ENCODE results near the gene C2orf49.
A peak's percentile ranks its signal among the peaks of the same experiment; 100 is the strongest.

The C2orf49 gene

DNA sequence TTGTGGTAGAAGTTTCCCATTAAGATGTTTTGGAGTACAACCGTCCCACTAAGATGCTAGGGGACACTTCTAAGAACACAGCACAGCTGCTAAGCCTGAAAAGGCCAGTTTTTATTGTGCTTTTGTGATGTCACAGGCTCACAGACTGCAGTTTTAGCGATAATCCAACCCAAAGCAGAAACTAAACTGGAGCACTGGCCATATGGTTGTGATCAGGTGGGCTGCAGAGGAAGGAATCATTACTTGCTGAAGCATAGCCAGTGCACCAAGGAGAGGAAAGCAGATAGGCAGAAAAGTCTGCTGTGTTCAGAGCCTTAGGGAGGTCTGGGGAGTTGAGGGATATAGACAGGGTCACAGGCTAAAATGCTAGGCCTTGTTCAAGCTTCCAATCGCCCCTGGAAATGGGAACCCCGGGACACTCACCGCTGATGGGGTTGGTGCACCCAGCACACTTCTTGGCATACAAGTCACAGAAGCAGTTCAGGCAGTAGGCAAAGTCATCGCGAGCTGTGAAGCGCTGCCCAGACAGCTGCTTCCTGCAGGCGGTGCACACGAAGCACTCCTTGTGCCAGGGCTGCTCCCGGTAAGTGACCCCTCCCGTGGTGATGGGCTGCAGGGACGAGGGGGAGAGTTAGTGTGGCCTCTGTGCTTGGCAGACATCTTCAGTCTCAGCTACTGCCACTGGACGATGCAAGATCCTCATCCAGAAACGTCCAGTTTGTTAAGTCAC, 25.7 kb downstream of the C2orf49 start:
- DNase-seq (ENCODE audit: low read depth in 2 of 2) = no peak

DNA sequence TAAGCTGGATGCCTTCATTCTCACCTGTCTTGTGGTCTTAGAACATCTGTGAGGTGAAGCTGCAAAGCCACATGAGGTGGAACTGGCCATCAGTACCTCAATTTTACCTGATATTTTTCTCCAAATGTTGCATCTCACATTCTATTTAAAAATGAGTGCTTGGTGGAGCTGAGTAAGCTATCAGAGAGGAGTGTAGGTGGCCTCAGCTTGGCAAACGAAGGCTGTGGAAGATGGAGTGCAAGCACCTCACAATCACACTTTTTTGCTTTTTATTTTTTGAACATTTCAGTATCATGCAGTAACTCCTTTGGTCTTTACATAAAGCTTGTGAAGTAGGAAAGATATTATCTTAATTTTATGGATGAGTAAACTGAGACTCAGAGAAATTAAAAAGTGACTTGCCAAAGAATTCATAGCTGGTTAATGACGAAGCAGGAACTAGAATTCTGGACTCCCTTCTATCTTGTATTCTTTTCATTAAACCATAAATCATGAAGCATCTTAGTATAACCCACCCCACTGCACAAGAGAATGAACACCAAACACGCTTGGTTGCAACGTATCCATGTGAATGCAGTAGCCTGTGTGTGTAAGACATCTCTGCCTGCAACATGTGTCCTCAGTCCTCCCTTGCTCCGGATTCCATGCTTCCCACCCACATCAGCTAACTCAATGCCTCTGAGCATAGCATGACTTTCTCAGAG, 27.2 kb downstream of the C2orf49 start:
- DNase-seq (ENCODE audit: low read depth in 2 of 2) = no peak

DNA sequence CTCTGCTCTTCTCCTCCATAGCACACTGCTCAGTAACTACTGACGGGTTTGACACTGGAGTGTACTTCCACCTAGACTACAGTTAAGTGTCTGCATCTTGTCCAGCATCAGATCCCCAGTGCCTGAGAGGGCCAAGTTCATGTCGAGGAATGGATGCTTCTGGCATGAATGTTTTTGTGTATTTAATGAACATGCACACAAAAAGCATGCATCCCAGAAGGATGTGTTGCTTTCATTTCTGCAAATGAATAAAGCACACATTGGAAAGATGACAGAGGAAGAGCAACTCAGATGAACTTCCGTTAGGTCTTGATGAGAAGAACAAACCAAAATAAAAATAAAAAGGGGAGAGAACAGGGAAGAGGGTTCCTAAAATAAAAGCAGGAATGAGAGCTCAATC, 27.9 kb downstream of the C2orf49 start:
- no peak for DNase-seq (ENCODE audit: low read depth in 2 of 2)

DNA sequence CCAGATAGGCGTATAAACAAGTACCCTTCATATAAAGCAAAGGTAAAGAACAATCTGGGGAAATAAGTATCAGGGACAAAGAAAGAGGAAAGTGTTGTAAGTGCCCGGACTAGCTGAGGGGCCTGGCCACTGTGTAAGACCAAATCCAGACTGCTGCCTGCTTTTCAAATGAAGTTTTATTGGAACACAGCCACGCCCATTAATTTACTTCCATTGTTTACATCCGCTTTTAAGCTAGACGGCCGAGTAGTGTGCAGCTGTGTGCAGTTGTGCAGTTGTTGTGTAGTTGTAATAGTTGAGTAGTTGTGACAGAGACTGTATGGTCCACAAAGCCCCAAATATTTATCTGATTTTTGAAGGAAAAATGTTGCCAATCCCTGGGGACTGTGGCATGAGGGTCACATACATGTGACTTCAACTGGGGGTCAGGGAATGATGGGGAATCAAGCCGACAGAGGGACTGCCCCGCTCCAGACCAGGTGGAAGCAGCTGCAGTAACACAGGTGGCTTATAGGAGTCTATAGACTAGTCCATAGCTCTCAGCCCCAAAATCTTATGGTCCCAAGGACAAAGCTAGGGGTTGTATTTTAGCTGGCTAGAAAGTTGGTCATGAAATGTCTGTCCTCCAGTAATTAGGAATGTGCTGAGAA, 31.5 kb downstream of the C2orf49 start:
- no peak for DNase-seq (ENCODE audit: low read depth in 2 of 2)

DNA sequence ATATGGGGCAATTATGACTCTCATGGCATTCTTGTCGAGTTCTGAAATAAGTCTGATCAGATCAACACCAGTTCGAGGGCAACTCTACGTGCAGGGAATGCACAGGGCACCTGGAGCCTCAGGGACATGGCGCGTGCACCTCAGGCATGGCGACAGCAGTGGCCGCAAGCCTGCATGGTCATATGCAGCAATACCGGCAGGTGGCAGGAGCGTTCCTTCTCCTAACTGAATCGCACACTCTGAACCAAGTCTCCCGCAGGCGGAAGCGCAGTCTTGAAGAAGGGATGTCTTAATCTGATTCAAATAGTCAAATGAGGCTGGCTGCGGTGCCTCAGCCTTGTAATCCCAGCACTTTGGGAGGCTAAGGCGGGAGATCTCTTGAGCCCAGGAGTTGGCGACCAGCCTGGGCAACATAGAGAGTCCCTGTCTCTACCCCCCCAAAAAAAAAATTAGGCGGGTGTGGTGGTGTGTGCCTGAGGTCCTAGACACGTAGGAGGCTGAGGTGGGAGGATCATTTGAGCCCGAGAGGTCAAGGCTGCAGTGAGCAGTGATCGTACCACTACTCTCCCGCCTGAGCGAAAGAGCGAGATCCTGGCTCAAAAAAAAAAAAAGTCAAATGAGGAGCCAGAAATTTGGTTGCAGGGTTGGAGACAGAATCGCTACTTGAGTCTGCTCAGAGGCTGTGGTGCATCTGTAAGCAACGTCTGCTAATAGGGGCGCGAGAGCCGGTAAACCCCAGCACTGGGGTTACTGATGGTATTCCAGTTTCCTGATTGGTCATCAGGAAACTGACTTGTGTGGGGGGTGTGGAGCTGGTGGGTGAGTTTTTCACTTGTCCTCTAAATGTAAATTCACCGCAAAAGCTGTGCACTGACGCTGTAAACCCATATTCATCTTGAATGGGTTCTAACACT, 32.7 kb downstream of the C2orf49 start:
- peak; percentile 82 to 86 for DNase-seq (ENCODE audit: low read depth in 2 of 2)

DNA sequence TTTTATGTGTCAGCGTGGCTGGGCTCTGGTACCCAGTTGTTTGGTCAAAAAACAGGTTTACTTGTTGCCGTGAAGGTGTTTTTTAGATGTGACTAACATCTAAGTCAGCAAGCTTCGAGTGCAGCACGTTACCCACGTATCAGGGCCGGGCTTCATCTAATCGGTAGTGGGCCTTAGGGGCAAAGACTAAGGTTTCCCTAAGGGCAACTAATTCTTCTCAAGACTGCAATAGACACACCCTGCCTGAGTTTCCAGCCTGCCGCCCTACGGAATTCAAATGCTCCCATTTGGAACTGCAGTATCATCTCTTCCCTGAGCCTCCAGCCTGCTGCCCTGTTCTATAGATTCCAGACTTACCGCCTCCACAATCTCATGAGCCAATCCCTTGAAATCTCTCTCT, 33.8 kb downstream of the C2orf49 start:
- DNase-seq (ENCODE audit: low read depth in 2 of 2) = no peak

DNA sequence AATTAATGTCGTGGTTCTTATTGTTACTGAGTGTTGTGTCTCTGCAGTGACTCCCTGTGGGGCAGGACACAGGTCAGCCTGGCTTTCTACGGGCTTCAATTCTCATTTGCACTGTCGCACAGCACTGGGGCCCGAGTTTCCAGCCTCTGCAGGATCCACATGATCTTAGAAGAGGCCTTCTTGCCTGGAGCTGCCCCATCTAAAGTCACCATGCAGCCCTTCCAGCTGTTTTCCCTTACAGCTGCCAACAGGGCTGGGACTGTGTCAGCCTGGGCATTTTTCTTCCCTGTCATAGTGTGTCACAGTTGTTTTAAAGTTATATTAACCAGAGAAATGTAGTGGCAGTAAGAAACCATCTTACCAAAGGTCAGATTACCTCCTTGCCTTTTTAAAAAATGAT, 34.5 kb downstream of the C2orf49 start:
- DNase-seq (ENCODE audit: low read depth in 2 of 2) = no peak

DNA sequence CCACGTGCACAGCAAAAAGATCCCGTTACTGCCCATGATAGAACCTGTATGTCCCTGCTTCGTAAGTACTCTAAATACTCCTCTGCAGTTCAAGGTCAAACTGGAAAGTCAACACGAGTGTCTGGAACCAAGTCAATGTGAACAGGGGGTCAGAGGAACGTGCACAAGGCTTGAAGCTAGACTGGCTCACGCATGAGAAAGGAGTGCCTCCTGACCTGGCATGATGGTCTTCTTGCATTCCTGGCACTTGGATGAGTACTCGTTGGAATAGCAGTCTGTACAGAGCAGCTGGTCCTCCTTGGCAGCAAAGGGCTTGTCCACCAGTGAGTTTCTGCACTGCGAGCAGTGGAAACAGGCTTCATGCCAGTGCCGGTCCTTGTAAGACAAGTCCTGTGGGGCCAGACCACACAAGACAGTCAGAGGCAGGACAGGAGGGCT, 36.0 kb downstream of the C2orf49 start:
- DNase-seq (ENCODE audit: low read depth in 2 of 2) = no peak

DNA sequence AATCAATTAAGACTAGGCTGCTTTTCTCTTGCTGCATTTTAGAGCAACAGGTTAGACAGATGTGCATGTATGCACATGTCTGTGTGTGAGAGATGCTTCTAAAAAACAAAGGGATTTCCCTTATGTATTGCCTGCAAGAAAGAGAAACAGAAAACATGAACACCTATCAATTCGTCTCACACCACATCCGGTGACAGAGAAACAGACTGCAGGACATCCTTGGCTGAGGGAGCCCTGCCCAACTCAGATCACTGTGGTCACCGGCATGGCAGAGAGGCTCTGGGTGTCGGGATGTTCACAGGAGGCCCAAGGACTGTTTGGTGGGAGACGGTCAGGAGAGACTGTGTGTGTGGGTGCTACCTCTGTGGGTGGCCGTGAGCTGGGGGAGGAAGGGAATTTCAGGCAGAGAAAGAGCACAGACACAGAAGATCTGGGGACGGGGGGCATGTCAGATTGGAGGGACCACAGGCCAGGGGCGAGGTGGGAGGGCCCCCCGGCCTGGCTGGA, 36.6 kb downstream of the C2orf49 start:
- no peak for DNase-seq (ENCODE audit: low read depth in 2 of 2)

DNA sequence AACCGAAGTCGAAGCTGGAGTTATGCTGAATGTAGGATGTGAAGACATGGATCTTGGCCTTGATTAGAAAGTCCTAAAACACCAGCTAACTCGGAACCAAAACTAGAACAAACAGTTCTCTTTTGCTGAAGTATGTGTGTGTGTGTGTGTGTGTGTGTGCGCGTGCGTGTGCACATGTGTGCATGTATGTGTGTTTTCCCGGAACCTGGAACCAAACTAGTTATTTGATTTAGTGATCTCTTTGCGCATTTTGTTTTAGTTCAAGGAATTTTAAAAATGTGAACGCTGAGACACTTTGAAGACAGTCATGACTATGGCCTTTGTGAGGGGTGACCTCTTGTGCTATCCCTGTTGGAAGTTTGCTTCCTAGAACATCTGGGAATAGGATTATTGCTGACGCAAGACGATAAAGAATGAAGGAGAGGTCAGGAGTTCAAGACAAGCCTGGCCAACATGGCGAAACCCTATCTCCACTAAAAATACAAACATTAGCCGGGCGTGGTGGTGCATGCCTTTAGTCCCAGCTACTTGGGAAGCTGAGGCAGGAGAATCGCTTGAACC, 37.7 kb downstream of the C2orf49 start:
- DNase-seq (ENCODE audit: low read depth in 2 of 2) = no peak

DNA sequence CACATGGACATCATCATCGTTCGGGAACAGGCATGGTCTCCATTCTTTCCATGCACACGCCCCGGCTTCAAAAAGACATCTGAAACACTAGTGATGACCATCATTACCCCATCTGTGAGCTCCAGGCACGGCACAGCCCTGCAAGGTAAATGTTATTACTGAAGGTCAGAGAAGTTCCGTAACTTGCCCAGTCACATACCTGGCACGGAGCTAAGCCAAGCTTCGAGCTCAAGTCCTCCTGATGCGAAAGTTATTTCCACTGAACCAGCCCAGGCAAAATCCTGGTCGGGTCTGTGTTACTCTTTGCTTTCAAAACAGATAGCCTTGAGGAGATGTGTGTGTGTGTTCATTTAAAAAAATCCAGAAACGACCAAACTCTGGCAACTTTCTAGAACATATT, 38.7 kb downstream of the C2orf49 start:
- DNase-seq (ENCODE audit: low read depth in 2 of 2) = no peak

DNA sequence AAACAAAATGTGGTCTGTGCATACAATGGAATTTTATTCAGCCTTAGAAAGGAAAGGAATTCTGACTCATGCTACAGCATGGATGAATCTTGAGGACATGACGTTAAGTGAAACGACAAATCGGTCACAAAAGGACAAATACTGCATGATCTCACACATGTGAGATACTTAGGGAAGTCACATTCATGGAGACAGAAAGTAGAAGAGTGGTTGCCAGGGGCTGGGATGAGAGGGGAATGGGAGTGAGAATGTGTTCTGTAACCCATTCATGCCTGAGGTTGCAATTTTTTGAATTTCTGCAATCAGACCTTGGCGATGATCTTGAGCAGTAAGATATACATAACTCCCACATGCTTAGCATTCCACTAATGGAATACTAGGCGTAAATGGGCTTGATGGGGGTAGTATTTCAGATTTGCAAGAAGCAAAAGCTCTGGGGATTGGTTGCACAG, 39.5 kb downstream of the C2orf49 start:
- no peak for DNase-seq (ENCODE audit: low read depth in 2 of 2)

DNA sequence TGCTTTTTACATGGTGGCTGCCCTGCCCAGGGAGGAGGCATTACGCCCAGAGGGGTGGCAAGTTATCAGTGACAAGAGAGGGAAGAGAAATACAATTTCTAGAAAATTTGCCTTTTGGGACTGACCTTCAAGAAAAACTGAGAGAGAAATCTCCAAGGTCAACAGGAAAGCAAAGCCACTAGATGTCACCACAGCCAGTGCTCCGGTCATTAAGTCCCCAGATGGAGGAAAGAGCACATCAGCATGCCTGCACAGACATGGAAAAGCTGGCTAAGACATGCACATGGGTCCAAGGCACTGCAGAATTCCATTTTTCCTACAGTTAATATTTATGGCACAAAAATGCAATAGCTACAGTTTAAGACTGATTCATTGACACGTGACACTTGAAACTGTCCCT, 40.5 kb downstream of the C2orf49 start:
- DNase-seq (ENCODE audit: low read depth in 2 of 2) = no peak

DNA sequence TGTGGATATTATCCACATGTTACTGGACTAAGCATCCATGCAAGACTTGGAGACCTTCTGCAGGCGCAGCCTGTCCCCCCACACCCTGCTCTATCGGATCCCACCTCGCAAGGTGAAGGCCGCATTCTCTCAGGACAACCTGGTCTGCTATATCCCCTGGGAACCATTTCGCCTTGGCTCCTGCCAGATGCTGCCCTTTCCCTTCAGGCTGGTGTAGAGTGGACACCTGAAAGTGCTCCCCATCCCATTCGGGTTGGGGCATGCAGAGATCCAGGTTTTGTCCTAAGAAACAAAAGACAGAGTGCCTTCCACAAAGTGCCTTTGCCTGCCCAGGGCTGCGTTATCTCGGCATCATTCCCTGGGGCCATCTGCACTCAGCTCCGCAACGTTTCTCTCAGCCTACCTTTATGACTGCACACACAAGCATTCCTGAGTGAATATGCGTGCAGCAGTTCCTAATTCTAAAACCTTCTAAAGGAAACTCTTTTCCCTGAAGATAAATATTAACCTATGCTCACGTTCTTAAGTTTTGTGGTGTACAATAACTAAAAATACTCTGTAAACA, 41.0 kb downstream of the C2orf49 start:
- no peak for DNase-seq (ENCODE audit: low read depth in 2 of 2)

DNA sequence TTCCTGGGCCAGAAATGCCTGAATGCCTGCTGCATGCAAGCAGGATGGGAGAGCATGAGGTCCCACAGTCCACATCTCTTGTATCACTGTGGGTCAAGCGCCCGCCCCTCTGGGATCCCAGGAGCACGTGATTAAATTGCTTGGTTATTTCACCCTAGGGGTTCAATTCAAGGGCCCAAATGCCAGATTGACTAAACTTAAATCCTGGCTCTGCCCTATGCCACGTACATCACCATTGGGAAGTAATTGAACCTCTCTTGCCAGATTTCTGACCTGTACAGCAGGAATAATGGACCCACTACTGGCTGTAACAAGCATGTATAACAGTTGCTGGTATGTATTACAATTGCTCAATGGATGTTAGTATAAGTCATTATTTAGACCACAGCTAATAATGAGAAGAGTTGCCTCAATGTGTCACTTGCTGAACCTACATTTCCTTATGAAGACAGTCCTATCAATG, 41.6 kb downstream of the C2orf49 start:
- no peak for DNase-seq (ENCODE audit: low read depth in 2 of 2)

DNA sequence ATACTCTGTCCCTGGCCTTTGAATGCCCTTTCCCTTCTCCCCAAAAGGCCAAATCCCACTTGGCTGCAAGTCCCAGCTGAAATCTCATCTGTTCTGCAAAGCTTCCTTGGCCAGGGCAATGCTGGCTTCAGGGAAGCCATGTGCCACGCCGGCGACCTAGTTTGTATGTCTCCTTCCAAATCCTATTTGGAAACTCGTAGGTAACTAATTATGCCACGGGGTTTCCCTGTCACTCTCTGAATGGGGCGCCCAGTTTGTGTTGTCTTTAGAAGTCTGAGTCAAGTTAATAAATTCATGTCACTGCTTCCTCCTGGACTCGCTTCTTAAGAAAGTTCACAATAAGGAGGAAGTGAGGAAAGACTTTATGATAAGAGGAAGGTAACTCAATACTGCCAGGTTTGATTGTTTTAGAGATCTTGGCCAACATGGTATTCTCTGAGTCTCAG, 42.4 kb downstream of the C2orf49 start:
- no peak for DNase-seq (ENCODE audit: low read depth in 2 of 2)

DNA sequence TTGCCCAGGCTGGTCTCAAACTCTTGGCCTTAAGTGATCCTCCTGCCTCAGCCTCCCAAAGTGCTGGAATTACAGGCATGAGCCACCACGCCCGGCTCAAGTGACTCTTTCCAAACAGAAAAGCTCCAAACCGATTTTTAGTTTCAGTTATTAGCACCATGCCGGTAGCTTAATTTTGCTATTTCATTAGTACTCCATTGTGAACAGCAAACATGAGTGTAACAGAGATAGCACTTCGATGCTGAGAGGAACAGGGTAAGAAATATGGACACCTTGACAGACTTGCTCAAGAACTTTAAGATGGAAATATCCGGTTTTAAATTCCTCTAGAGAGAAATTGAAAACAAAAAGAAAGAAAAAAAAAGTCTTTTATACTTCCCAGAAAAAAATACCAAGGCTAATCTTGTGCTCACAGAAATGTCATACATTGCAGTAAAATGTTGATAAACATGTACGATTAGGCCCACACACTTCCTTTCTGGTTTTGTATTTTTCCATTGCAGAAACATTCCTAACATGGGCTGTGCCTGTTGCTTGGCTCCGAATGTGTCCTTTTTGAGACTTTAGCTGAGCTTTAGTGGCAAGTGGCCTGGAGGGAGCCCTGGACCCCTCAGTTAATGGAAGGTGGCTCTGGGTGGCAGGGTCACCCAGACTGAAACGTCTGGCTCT, 43.2 kb downstream of the C2orf49 start:
- DNase-seq (ENCODE audit: low read depth in 2 of 2) = no peak

DNA sequence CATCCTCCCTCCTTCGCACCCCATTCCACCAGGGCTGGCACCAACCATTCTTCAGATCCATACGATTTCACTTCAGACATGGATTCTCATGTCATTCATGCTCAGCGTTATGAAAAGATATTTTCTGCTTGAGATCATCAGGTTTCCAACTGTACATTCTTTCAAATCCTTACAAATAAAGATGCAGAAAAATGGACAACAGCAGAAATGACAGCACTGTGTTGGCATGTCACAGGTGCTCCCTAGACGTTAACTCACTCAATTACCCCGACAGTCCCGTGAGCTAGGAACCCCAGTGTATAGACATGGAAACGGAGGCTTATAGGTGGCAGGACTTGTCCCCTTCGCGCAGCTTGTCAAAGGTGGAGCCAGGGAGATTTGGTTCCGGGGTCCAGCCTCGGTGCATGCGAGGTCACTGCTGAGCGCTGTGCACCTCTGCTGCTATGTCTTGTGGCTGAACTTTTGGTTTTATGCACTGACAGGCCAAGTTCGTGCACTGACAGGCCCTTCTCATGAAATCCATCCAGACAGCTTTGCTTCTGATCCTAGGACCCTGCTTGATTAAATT, 43.8 kb downstream of the C2orf49 start:
- no peak for DNase-seq (ENCODE audit: low read depth in 2 of 2)

DNA sequence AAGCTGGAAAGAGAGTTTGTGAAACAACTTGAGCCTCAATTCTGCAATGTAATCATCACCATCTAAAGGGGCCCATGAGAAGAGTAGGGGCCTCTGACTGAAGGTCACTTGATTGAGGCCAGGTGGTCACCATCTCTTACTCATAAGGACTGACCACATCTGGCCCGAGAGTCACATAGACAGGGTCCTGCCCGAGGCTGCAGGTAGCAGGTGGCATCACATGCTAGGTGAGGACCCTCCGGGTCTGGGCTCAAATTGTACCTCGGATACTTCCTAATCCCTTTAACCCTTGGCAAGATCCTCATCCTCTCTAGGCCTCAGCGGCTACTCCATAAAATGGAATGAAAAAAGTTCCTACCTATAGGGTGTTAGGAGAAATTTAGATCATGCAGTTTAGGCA, 44.8 kb downstream of the C2orf49 start:
- no peak for DNase-seq (ENCODE audit: low read depth in 2 of 2)

Measured in stimulated activated CD4-positive, alpha-beta T cell treated with anti-CD3 and anti-CD28 coated beads, Interleukin-4, amount 100 ng/mL, for 48 hours (primary cell).